ENCODE results near the gene SLC9A7. TPM values are rescaled to one million over a fixed set of nuclear protein-coding genes. Genes with fewer than 3 reads are reported as not detected.

SLC9A7 gene
- total RNA-seq, 1 experiment from 2014 or later, result 74.3 TPM

- ChIA-PET CTCF (interaction anchor here (0.7 kb wide), 1 partner anchor 61 kb away, joined by 5 read pairs; no protein-coding TSS in a partner anchor), POLR2A (ENCODE audit: unreplicated experiment) (interaction anchor here (0.7 kb wide), 1 partner anchor 547 kb away, joined by 5 read pairs; no protein-coding TSS in a partner anchor)
- peaks cover 29% of the 10 kb centered on the region for H3K4me1 ChIP-seq (ENCODE audit: insufficient read depth, low read length)
- H3K4me2 ChIP-seq (ENCODE audit: low read length), result peak overlapping the region; percentile 34; the same call in 1 of the 2 replicates
- intact Hi-C loops (cut with micrococcal nuclease), result no loop called here
- no peak overlapping the region for H3K4me3 ChIP-seq (ENCODE audit: low read length)
- H3K27ac ChIP-seq (ENCODE audit: low read length), result no peak overlapping the region
- no peaks in the 10 kb centered on the region for H4K20me1 ChIP-seq (ENCODE audit: low read length)
- no peaks in the 10 kb centered on the region for H3K9me2 ChIP-seq (replicated peaks; ENCODE audit: low read length)
- no peak overlapping the region for H2AFZ ChIP-seq (ENCODE audit: low read length)
- BruUV-seq (replicated peaks), result no TSS peak
- H3K79me2 ChIP-seq (ENCODE audit: low read length), result peaks cover 72% of the 10 kb centered on the region
- H3K36me3 ChIP-seq (ENCODE audit: low read depth, low read length), result peaks cover 8% of the 10 kb centered on the region; the same call in 1 of the 2 replicates
- DNase-seq, result no peak
- ATAC-seq, result no peak
- no peaks in the 10 kb centered on the region for H3F3A ChIP-seq (ENCODE audit: low read length, unreplicated experiment)
- H3K27me3 ChIP-seq (ENCODE audit: low read length), result no peaks in the 10 kb centered on the region
- H3K9ac ChIP-seq (ENCODE audit: low read length), result no peak overlapping the region
- no peaks in the 10 kb centered on the region for H3K9me3 ChIP-seq (ENCODE audit: low read length)
- TF ChIP-seq EZH2phosphoT487 (IDR thresholded peaks at IDR 0.05; ENCODE audit: borderline replicate concordance, low read length) (no peak), EZH2 (IDR thresholded peaks at IDR 0.05; ENCODE audit: low read length, unreplicated experiment) (no peak)
- TF ChIP-seq, protein P1, sequence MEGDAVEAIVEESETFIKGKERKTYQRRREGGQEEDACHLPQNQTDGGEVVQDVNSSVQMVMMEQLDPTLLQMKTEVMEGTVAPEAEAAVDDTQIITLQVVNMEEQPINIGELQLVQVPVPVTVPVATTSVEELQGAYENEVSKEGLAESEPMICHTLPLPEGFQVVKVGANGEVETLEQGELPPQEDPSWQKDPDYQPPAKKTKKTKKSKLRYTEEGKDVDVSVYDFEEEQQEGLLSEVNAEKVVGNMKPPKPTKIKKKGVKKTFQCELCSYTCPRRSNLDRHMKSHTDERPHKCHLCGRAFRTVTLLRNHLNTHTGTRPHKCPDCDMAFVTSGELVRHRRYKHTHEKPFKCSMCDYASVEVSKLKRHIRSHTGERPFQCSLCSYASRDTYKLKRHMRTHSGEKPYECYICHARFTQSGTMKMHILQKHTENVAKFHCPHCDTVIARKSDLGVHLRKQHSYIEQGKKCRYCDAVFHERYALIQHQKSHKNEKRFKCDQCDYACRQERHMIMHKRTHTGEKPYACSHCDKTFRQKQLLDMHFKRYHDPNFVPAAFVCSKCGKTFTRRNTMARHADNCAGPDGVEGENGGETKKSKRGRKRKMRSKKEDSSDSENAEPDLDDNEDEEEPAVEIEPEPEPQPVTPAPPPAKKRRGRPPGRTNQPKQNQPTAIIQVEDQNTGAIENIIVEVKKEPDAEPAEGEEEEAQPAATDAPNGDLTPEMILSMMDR (conservative IDR thresholded peaks at IDR 0.05; ENCODE audit: low read depth, low read length), result no peak
These were observed 176.0 kb downstream of the SLC9A7 start for GRCh38 chrX:46582966-46583365.

- H3K4me2 ChIP-seq (ENCODE audit: low read length), result peak overlapping the region; percentile 34; the same call in 1 of the 2 replicates
- POLR2A ChIA-PET (ENCODE audit: unreplicated experiment), result interaction anchor here (0.7 kb wide), 1 partner anchor 547 kb away, joined by 5 read pairs; no protein-coding TSS in a partner anchor
- ATAC-seq (0 out of 2 replicates have a peak, but pooled peaks have one; percentile 19), DNase-seq (peak; percentile 42)
- CTCF ChIA-PET, result no interaction called here
- H3K79me2 ChIP-seq (ENCODE audit: low read length), result peaks cover 72% of the 10 kb centered on the region
- H3K4me1 ChIP-seq (ENCODE audit: insufficient read depth, low read length), result peaks cover 29% of the 10 kb centered on the region
- no peaks in the 10 kb centered on the region for H3K27me3 ChIP-seq (ENCODE audit: low read length)
- no peaks in the 10 kb centered on the region for H4K20me1 ChIP-seq (ENCODE audit: low read length)
- H3K9me2 ChIP-seq (replicated peaks; ENCODE audit: low read length), result no peaks in the 10 kb centered on the region
- H2AFZ ChIP-seq (ENCODE audit: low read length), result no peak overlapping the region
- H3K9me3 ChIP-seq (ENCODE audit: low read length), result no peaks in the 10 kb centered on the region
- H3K4me3 ChIP-seq (ENCODE audit: low read length), result no peak overlapping the region
- no TSS peak for BruUV-seq (replicated peaks)
- intact Hi-C loops (cut with micrococcal nuclease), result no loop called here
- H3K27ac ChIP-seq (ENCODE audit: low read length), result no peak overlapping the region
- peaks cover 8% of the 10 kb centered on the region; the same call in 1 of the 2 replicates for H3K36me3 ChIP-seq (ENCODE audit: low read depth, low read length)
- TF ChIP-seq EZH2 (IDR thresholded peaks at IDR 0.05; ENCODE audit: low read length, unreplicated experiment) (no peak), EZH2phosphoT487 (IDR thresholded peaks at IDR 0.05; ENCODE audit: borderline replicate concordance, low read length) (no peak)
- TF ChIP-seq, protein P1 (conservative IDR thresholded peaks at IDR 0.05; ENCODE audit: low read depth, low read length), result no peak
- no peaks in the 10 kb centered on the region for H3F3A ChIP-seq (ENCODE audit: low read length, unreplicated experiment)
- no peak overlapping the region for H3K9ac ChIP-seq (ENCODE audit: low read length)
These were observed 176.6 kb downstream of the SLC9A7 start for GRCh38 chrX:46582325-46582724.

DNA sequence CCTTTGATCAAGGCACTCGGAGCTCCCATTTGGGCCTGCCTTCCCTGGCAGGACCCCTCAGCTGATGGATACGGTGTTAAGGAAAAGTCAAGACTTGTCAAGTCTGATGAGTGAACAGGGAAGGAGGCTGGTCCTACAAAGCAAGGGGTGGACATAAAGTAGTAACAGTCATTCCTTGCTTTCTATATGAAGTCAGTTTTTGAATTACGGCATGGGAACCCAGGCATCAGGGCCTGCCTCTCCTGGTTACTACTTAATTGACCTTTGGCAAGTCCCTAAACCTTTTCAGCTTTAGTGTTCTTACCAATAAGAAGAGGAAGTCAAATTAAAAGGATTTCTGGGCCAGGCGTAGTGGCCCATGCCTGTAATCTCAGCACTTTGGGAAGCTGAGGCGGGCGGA lies 178.3 kb downstream of the SLC9A7 start:
- Histone ChIP-seq H3K27ac (ENCODE audit: low read length) (no peak overlapping the region), H2AFZ (ENCODE audit: low read length) (no peak overlapping the region), H3K27me3 (ENCODE audit: low read length) (no peaks in the 10 kb centered on the region), H3K9me2 (replicated peaks; ENCODE audit: low read length) (no peaks in the 10 kb centered on the region), H3K9ac (ENCODE audit: low read length) (no peak overlapping the region), H3K4me2 (ENCODE audit: low read length) (no peak overlapping the region), H3K4me1 (ENCODE audit: insufficient read depth, low read length) (peaks cover 34% of the 10 kb centered on the region), H3K79me2 (ENCODE audit: low read length) (peaks cover 79% of the 10 kb centered on the region), H3F3A (ENCODE audit: low read length, unreplicated experiment) (peaks cover 4% of the 10 kb centered on the region), H3K4me3 (ENCODE audit: low read length) (no peak overlapping the region), H3K36me3 (ENCODE audit: low read depth, low read length) (peaks cover 8% of the 10 kb centered on the region; the same call in 1 of the 2 replicates), H4K20me1 (ENCODE audit: low read length) (no peaks in the 10 kb centered on the region; the same call in 1 of the 2 replicates), H3K9me3 (ENCODE audit: low read length) (no peaks in the 10 kb centered on the region)
- BruUV-seq (replicated peaks), result no TSS peak
- DNase-seq (no peak), ATAC-seq (no peak)
- TF ChIP-seq, protein P1 (conservative IDR thresholded peaks at IDR 0.05; ENCODE audit: low read depth, low read length), result no peak
- TF ChIP-seq EZH2 (IDR thresholded peaks at IDR 0.05; ENCODE audit: low read length, unreplicated experiment) (no peak), EZH2phosphoT487 (IDR thresholded peaks at IDR 0.05; ENCODE audit: borderline replicate concordance, low read length) (no peak)
- intact Hi-C loops (cut with micrococcal nuclease), result no loop called here
- ChIA-PET POLR2A (ENCODE audit: unreplicated experiment) (no interaction called here), CTCF (no interaction called here)

Measured in PC-3 (cell line).